ENCODE measurements around the gene HEATR5B.

HEATR5B gene

GRCh38 chr2:37083873-37084794 lies at the start of gene HEATR5B, which contains the start of gene GPATCH11:
Gene HEATR5B (minus strand): TSS chr2:37084372. CDS start chr2:37083414, 958 bp downstream.
Gene GPATCH11 (plus strand): TSS chr2:37084518. CDS start chr2:37088382, 3,864 bp downstream.
- Histone ChIP-seq H3K4me3 (ENCODE audit: low read depth in 1 of 2, low read length in 2 of 2) (peak within 1 kb of the TSS; percentile 98 to 99), H3K36me3 (ENCODE audit: control insufficient read depth in 1 of 2, insufficient read depth in 2 of 2, low read length in 2 of 2) (peaks cover 6 to 9% of the 10 kb centered on the region in 2 donors), H3K4me1 (ENCODE audit: control insufficient read depth in 1 of 2, insufficient read depth in 2 of 2, low read length in 2 of 2) (peaks cover 29 to 40% of the 10 kb centered on the region in 2 donors)

GRCh38 chr2:37132914-37133313 lies 48.7 kb upstream of the HEATR5B start:
- H3K9ac ChIP-seq (ENCODE audit: low read depth in 1 of 2, low read length in 2 of 2), result no peak overlapping the region
- H3K9me3 ChIP-seq (ENCODE audit: control insufficient read depth in 1 of 2, low read length in 2 of 2), result no peaks in the 10 kb centered on the region
- no peaks in the 10 kb centered on the region for H3K27me3 ChIP-seq (ENCODE audit: control insufficient read depth in 1 of 2, insufficient read depth in 2 of 2, low read length in 2 of 2)
- no peaks in the 10 kb centered on the region for H3K4me1 ChIP-seq (ENCODE audit: control insufficient read depth in 1 of 2, insufficient read depth in 2 of 2, low read length in 2 of 2)
- H3K4me3 ChIP-seq (ENCODE audit: low read depth in 1 of 2, low read length in 2 of 2), result no peak overlapping the region
- H3K27ac ChIP-seq (ENCODE audit: low read depth, low read length), result no peak overlapping the region
- H3K36me3 ChIP-seq (ENCODE audit: control insufficient read depth in 1 of 2, insufficient read depth in 2 of 2, low read length in 2 of 2), result peaks cover 31 to 87% of the 10 kb centered on the region in 2 donors

More at GRCh38 chr2:37083873-37084794, at the start of gene HEATR5B, which contains the start of gene GPATCH11:
- Histone ChIP-seq H3K27ac (ENCODE audit: low read depth, low read length) (peak within 1 kb of the TSS; percentile 59), H3K27me3 (ENCODE audit: control insufficient read depth in 1 of 2, insufficient read depth in 2 of 2, low read length in 2 of 2) (no peaks in the 10 kb centered on the region), H3K9ac (ENCODE audit: low read depth in 1 of 2, low read length in 2 of 2) (peak within 1 kb of the TSS; percentile 94 to 97), H3K9me3 (ENCODE audit: control insufficient read depth in 1 of 2, low read length in 2 of 2) (no peaks in the 10 kb centered on the region)

GRCh38 chr2:37125416-37125815 lies 41.2 kb upstream of the HEATR5B start:
- H3K9ac ChIP-seq (ENCODE audit: low read depth in 1 of 2, low read length in 2 of 2), result no peak overlapping the region
- no peaks in the 10 kb centered on the region for H3K9me3 ChIP-seq (ENCODE audit: control insufficient read depth in 1 of 2, low read length in 2 of 2)
- peaks cover 19 to 48% of the 10 kb centered on the region in 2 donors for H3K36me3 ChIP-seq (ENCODE audit: control insufficient read depth in 1 of 2, insufficient read depth in 2 of 2, low read length in 2 of 2)
- H3K27me3 ChIP-seq (ENCODE audit: control insufficient read depth in 1 of 2, insufficient read depth in 2 of 2, low read length in 2 of 2), result no peaks in the 10 kb centered on the region
- H3K4me3 ChIP-seq (ENCODE audit: low read depth in 1 of 2, low read length in 2 of 2), result no peak overlapping the region
- no peak overlapping the region for H3K27ac ChIP-seq (ENCODE audit: low read depth, low read length)
- H3K4me1 ChIP-seq (ENCODE audit: control insufficient read depth in 1 of 2, insufficient read depth in 2 of 2, low read length in 2 of 2), result no peaks in the 10 kb centered on the region

- no peak overlapping the region for H3K9ac ChIP-seq (ENCODE audit: low read depth in 1 of 2, low read length in 2 of 2)
- H3K4me3 ChIP-seq (ENCODE audit: low read depth in 1 of 2, low read length in 2 of 2), result no peak overlapping the region
- peaks cover 16 to 60% of the 10 kb centered on the region in 2 donors for H3K36me3 ChIP-seq (ENCODE audit: control insufficient read depth in 1 of 2, insufficient read depth in 2 of 2, low read length in 2 of 2)
- H3K27ac ChIP-seq (ENCODE audit: low read depth, low read length), result no peak overlapping the region
- no peaks in the 10 kb centered on the region for H3K27me3 ChIP-seq (ENCODE audit: control insufficient read depth in 1 of 2, insufficient read depth in 2 of 2, low read length in 2 of 2)
- no peaks in the 10 kb centered on the region for H3K9me3 ChIP-seq (ENCODE audit: control insufficient read depth in 1 of 2, low read length in 2 of 2)
- no peaks in the 10 kb centered on the region for H3K4me1 ChIP-seq (ENCODE audit: control insufficient read depth in 1 of 2, insufficient read depth in 2 of 2, low read length in 2 of 2)
Measured at GRCh38 chr2:37119157-37119556, 35.0 kb upstream of the HEATR5B start.

- no peaks in the 10 kb centered on the region for H3K4me1 ChIP-seq (ENCODE audit: control insufficient read depth in 1 of 2, insufficient read depth in 2 of 2, low read length in 2 of 2)
- peaks cover 16 to 58% of the 10 kb centered on the region in 2 donors for H3K36me3 ChIP-seq (ENCODE audit: control insufficient read depth in 1 of 2, insufficient read depth in 2 of 2, low read length in 2 of 2)
- no peaks in the 10 kb centered on the region for H3K9me3 ChIP-seq (ENCODE audit: control insufficient read depth in 1 of 2, low read length in 2 of 2)
- no peak overlapping the region for H3K4me3 ChIP-seq (ENCODE audit: low read depth in 1 of 2, low read length in 2 of 2)
- no peak overlapping the region for H3K9ac ChIP-seq (ENCODE audit: low read depth in 1 of 2, low read length in 2 of 2)
- H3K27ac ChIP-seq (ENCODE audit: low read depth, low read length), result no peak overlapping the region
- no peaks in the 10 kb centered on the region for H3K27me3 ChIP-seq (ENCODE audit: control insufficient read depth in 1 of 2, insufficient read depth in 2 of 2, low read length in 2 of 2)
Measured at GRCh38 chr2:37117566-37117965, 33.4 kb upstream of the HEATR5B start.

GRCh38 chr2:37111958-37112357 lies 27.8 kb upstream of the HEATR5B start:
- Histone ChIP-seq H3K4me3 (ENCODE audit: low read depth in 1 of 2, low read length in 2 of 2) (no peak overlapping the region), H3K9me3 (ENCODE audit: control insufficient read depth in 1 of 2, low read length in 2 of 2) (no peaks in the 10 kb centered on the region), H3K27me3 (ENCODE audit: control insufficient read depth in 1 of 2, insufficient read depth in 2 of 2, low read length in 2 of 2) (no peaks in the 10 kb centered on the region), H3K9ac (ENCODE audit: low read depth in 1 of 2, low read length in 2 of 2) (no peak overlapping the region), H3K27ac (ENCODE audit: low read depth, low read length) (no peak overlapping the region), H3K4me1 (ENCODE audit: control insufficient read depth in 1 of 2, insufficient read depth in 2 of 2, low read length in 2 of 2) (no peaks in the 10 kb centered on the region), H3K36me3 (ENCODE audit: control insufficient read depth in 1 of 2, insufficient read depth in 2 of 2, low read length in 2 of 2) (peaks cover 16 to 57% of the 10 kb centered on the region in 2 donors)

- Histone ChIP-seq H3K36me3 (ENCODE audit: control insufficient read depth in 1 of 2, insufficient read depth in 2 of 2, low read length in 2 of 2) (peaks cover 17 to 57% of the 10 kb centered on the region in 2 donors), H3K4me1 (ENCODE audit: control insufficient read depth in 1 of 2, insufficient read depth in 2 of 2, low read length in 2 of 2) (no peaks in the 10 kb centered on the region), H3K27me3 (ENCODE audit: control insufficient read depth in 1 of 2, insufficient read depth in 2 of 2, low read length in 2 of 2) (no peaks in the 10 kb centered on the region)
Measured at GRCh38 chr2:37110306-37111212, 26.4 kb upstream of the HEATR5B start.

GRCh38 chr2:37109523-37109922 lies 25.4 kb upstream of the HEATR5B start:
- peaks cover 14 to 53% of the 10 kb centered on the region in 2 donors for H3K36me3 ChIP-seq (ENCODE audit: control insufficient read depth in 1 of 2, insufficient read depth in 2 of 2, low read length in 2 of 2)
- H3K9ac ChIP-seq (ENCODE audit: low read depth in 1 of 2, low read length in 2 of 2), result no peak overlapping the region
- no peaks in the 10 kb centered on the region for H3K9me3 ChIP-seq (ENCODE audit: control insufficient read depth in 1 of 2, low read length in 2 of 2)
- no peak overlapping the region for H3K27ac ChIP-seq (ENCODE audit: low read depth, low read length)
- no peak overlapping the region for H3K4me3 ChIP-seq (ENCODE audit: low read depth in 1 of 2, low read length in 2 of 2)
- no peaks in the 10 kb centered on the region for H3K27me3 ChIP-seq (ENCODE audit: control insufficient read depth in 1 of 2, insufficient read depth in 2 of 2, low read length in 2 of 2)
- no peaks in the 10 kb centered on the region for H3K4me1 ChIP-seq (ENCODE audit: control insufficient read depth in 1 of 2, insufficient read depth in 2 of 2, low read length in 2 of 2)

More at GRCh38 chr2:37110306-37111212, 26.4 kb upstream of the HEATR5B start:
- no peak overlapping the region for H3K4me3 ChIP-seq (ENCODE audit: low read depth in 1 of 2, low read length in 2 of 2)
- H3K9me3 ChIP-seq (ENCODE audit: control insufficient read depth in 1 of 2, low read length in 2 of 2), result no peaks in the 10 kb centered on the region
- no peak overlapping the region for H3K27ac ChIP-seq (ENCODE audit: low read depth, low read length)
- no peak overlapping the region for H3K9ac ChIP-seq (ENCODE audit: low read depth in 1 of 2, low read length in 2 of 2)

GRCh38 chr2:37105150-37105549 lies 21.0 kb upstream of the HEATR5B start:
- H3K36me3 ChIP-seq (ENCODE audit: control insufficient read depth in 1 of 2, insufficient read depth in 2 of 2, low read length in 2 of 2), result peaks cover 30 to 41% of the 10 kb centered on the region in 2 donors
- no peak overlapping the region for H3K4me3 ChIP-seq (ENCODE audit: low read depth in 1 of 2, low read length in 2 of 2)
- no peak overlapping the region for H3K9ac ChIP-seq (ENCODE audit: low read depth in 1 of 2, low read length in 2 of 2)

More at GRCh38 chr2:37105150-37105549, 21.0 kb upstream of the HEATR5B start:
- no peaks in the 10 kb centered on the region for H3K4me1 ChIP-seq (ENCODE audit: control insufficient read depth in 1 of 2, insufficient read depth in 2 of 2, low read length in 2 of 2)
- H3K27me3 ChIP-seq (ENCODE audit: control insufficient read depth in 1 of 2, insufficient read depth in 2 of 2, low read length in 2 of 2), result no peaks in the 10 kb centered on the region
- H3K9me3 ChIP-seq (ENCODE audit: control insufficient read depth in 1 of 2, low read length in 2 of 2), result no peaks in the 10 kb centered on the region
- no peak overlapping the region for H3K27ac ChIP-seq (ENCODE audit: low read depth, low read length)

Measured in duodenal mucosa (tissue), 2 donors.